Endothelial cell (in vitro differentiated cells): ENCODE results near the gene POLR1E. TPM values are rescaled to one million over a fixed set of nuclear protein-coding genes. Genes with fewer than 3 reads are reported as not detected.
"Not testable (repeated sequence)": the region's sequence is repeated elsewhere in the genome, so short reads cannot be mapped to it uniquely, and the experiment has no call there.

Experiments
- DNase-seq: peaks from one replicate; pipeline ENCODE4 v3.0.0; 2021; ENCODE audit warnings: low spot score
- H3K27ac Mint-ChIP-seq: one replicate; pipeline ENCODE4 v1.8.0; 2021; ENCODE audit warnings: mixed read lengths, inconsistent platforms; ENCODE audit not compliant: unreplicated experiment
- H3K27me3 Mint-ChIP-seq: one replicate; pipeline ENCODE4 v1.8.0; 2021; ENCODE audit warnings: mild to moderate bottlenecking, moderate library complexity, mixed read lengths, inconsistent platforms; ENCODE audit not compliant: unreplicated experiment
- H3K36me3 Mint-ChIP-seq: one replicate; pipeline ENCODE4 v1.8.0; 2021; ENCODE audit warnings: mild to moderate bottlenecking, low read depth, mixed read lengths, inconsistent platforms; ENCODE audit not compliant: unreplicated experiment
- H3K4me1 Mint-ChIP-seq: one replicate; pipeline ENCODE4 v1.8.0; 2021; ENCODE audit warnings: mild to moderate bottlenecking, mixed read lengths, inconsistent platforms; ENCODE audit not compliant: unreplicated experiment
- H3K4me3 Mint-ChIP-seq: one replicate; pipeline ENCODE4 v1.8.0; 2021; ENCODE audit warnings: mild to moderate bottlenecking, mixed read lengths, inconsistent platforms; ENCODE audit not compliant: unreplicated experiment
- H3K9me3 Mint-ChIP-seq: one replicate; pipeline ENCODE4 v1.8.0; 2021; ENCODE audit warnings: mixed read lengths, inconsistent platforms; ENCODE audit not compliant: unreplicated experiment
- CTCF ChIP-seq: fragments of 200-600 bp; sonication (generic); IDR thresholded peaks from one replicate; pipeline ENCODE4 v1.5.0; 2021; ENCODE audit warnings: antibody characterized with exemption; ENCODE audit not compliant: unreplicated experiment
- total RNA-seq: library from RNA; stranded (reverse); fragmentation: NEBNext Ultra II Directional; extraction: Animal tissue kit (Norgen Biotek cat#: 25700); gene quantifications from one replicate; pipeline ENCODE4 v1.2.1, GENCODE V29; 2021; ENCODE audit not compliant: unreplicated experiment

POLR1E gene
- total RNA-seq, 1 donor from 2014 or later = 16.9 TPM

- Mint-ChIP-seq H3K36me3 (peaks cover 2% of the 10 kb centered on the region), H3K4me3 (no peak overlapping the region), H3K9me3 (no peaks in the 10 kb centered on the region), H3K27ac (no peak overlapping the region), H3K27me3 (peaks cover 10% of the 10 kb centered on the region), H3K4me1 (peaks cover 18% of the 10 kb centered on the region)
- no peak for DNase-seq
- TF ChIP-seq CTCF = no peak
Observed at GRCh38 chr9:37468620-37469019, 17.1 kb upstream of the POLR1E start.

- DNase-seq = peak; percentile 28
- Mint-ChIP-seq H3K27ac (peak overlapping the region; percentile 98), H3K27me3 (peaks cover 5% of the 10 kb centered on the region), H3K36me3 (peaks cover 7% of the 10 kb centered on the region), H3K9me3 (no peaks in the 10 kb centered on the region), H3K4me1 (peaks cover 10% of the 10 kb centered on the region), H3K4me3 (peak overlapping the region; percentile 22)
- no peak for TF ChIP-seq CTCF
Observed at GRCh38 chr9:37471942-37472684, 13.6 kb upstream of the POLR1E start.

DNA sequence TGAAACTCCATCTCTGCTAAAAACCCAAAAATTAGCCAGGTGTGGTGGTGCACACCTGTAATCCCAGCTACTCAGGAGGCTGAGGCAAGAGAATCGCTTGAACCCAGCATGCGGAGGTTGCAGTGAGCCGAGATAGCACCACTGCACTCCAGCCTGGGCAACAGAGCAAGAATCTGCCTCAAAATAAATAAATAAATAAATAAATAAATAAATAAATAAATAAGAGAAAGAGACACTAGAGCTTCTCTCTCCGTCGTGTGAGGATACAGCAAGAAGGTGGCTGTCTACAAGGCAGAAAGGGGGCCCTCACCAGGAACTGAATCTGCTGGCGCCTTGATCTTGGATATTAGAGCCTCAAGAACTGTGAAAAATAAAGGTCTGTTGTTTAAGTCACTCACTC lies 11.8 kb upstream of the POLR1E start:
- H3K36me3 Mint-ChIP-seq, H3K4me3 Mint-ChIP-seq, H3K27me3 Mint-ChIP-seq, H3K9me3 Mint-ChIP-seq, H3K4me1 Mint-ChIP-seq, DNase-seq, H3K27ac Mint-ChIP-seq: not testable (repeated sequence)

DNA sequence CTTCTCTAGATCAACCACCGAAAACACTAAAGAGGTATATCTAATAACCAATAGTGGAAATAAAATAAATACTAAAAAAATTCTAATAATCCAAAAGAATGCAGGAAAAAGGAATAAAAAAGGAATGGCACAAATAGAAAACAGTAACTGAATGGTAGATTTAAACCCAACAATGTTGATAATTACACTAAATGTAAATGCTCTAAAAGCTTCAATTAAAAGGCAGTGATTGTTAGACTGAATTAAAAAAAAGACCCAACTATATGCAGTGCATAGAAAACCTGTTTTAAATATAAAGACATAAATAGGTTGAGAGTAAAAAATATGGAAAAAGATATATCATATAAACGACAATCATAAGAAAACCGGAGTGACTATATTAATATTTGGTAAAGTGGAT lies 11.3 kb upstream of the POLR1E start:
- peaks cover 10% of the 10 kb centered on the region for H3K4me1 Mint-ChIP-seq
- DNase-seq = no peak
- no peak for TF ChIP-seq CTCF
- H3K27me3 Mint-ChIP-seq = peaks cover 5% of the 10 kb centered on the region
- H3K4me3 Mint-ChIP-seq = no peak overlapping the region
- no peaks in the 10 kb centered on the region for H3K9me3 Mint-ChIP-seq
- peaks cover 7% of the 10 kb centered on the region for H3K36me3 Mint-ChIP-seq
- H3K27ac Mint-ChIP-seq = no peak overlapping the region

DNA sequence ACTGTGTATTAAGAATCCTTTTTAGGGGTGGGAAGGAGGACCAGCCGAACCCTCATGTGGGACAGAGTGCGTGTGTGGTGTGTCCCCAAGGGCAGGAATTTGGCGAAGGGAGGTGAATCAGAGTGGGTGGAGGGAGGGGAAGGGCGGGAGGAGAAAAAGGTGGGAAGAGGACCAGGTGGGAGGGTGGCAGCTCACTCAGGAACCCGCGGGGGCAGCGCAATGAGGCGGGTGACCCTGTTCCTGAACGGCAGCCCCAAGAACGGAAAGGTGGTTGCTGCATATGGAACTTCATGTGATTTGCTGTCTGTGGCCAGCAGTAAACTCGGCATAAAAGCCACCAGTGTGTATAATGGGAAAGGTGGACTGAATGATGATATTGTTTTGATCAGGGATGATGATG lies 8.8 kb upstream of the POLR1E start:
- no peak for TF ChIP-seq CTCF
- Mint-ChIP-seq H3K9me3 (no peaks in the 10 kb centered on the region), H3K27me3 (peaks cover 5% of the 10 kb centered on the region), H3K27ac (no peak overlapping the region), H3K4me1 (peaks cover 6% of the 10 kb centered on the region), H3K4me3 (no peak overlapping the region), H3K36me3 (peaks cover 7% of the 10 kb centered on the region)
- DNase-seq = no peak

DNA sequence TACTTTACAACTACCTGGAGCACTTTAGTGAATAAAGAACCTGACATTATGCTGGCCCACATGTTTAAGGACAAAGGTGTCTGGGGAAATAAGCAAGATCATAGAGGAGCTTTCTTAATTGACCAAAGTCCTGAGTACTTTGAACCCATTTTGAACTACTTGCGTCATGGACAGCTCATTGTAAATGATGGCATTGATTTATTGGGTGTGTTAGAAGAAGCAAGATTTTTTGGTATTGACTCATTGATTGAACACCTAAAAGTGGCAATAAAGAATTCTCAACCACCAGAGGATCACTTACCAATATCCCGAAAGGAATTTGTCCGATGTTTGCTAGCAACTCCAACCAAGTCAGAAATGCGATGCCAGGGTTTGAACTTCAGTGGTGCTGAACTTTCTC lies 8.3 kb upstream of the POLR1E start:
- H3K4me1 Mint-ChIP-seq, H3K9me3 Mint-ChIP-seq, H3K27ac Mint-ChIP-seq, H3K4me3 Mint-ChIP-seq, H3K36me3 Mint-ChIP-seq, DNase-seq, H3K27me3 Mint-ChIP-seq: not testable (repeated sequence)

- DNase-seq, H3K36me3 Mint-ChIP-seq, H3K4me1 Mint-ChIP-seq, H3K9me3 Mint-ChIP-seq, H3K4me3 Mint-ChIP-seq, H3K27ac Mint-ChIP-seq, H3K27me3 Mint-ChIP-seq: not testable (repeated sequence)
Observed at GRCh38 chr9:37477987-37478619, 7.6 kb upstream of the POLR1E start.
